Caki2 (cell line): ENCODE data around the gene TMED4. TPM values are rescaled to one million over a fixed set of nuclear protein-coding genes. Genes with fewer than 3 reads are reported as not detected.
"Not testable (repeated sequence)": the region's sequence is repeated elsewhere in the genome, so short reads cannot be mapped to it uniquely, and the experiment has no call there.

Experiments
- DNase-seq: peaks from one replicate; pipeline ENCODE4 v3.0.0-alpha.2; 2015; ENCODE audit warnings: low read depth
- in situ Hi-C: cut with HindIII; loops from 2 replicates; pipeline ENCODE4 v1.10.0; 2016; ENCODE audit warnings: low sequenced_read_pairs, low pct_unique_long_range_greater_than_20kb, mixed read lengths
- total RNA-seq: library from RNA; depleted of rRNA; stranded (reverse); fragments of >200 nt; shearing (Covaris generic); gene quantifications from 2 replicates; pipeline ENCODE4 v1.2.3, GENCODE V29; 2014; ENCODE audit warnings: low replicate concordance

TMED4 gene
- total RNA-seq, 1 experiment from 2014 or later: 317 TPM

- in situ Hi-C loops: no loop called here
- no peak for DNase-seq
Measured at GRCh38 chr7:44574287-44574872, 7.7 kb downstream of the TMED4 start.

- peak; percentile 88 for DNase-seq
Measured at GRCh38 chr7:44573464-44574286, 8.4 kb downstream of the TMED4 start, which contains the start of gene DDX56. DDX56 (minus strand) TSS chr7:44573908; CDS start chr7:44573895, 13 bp downstream.

DNA sequence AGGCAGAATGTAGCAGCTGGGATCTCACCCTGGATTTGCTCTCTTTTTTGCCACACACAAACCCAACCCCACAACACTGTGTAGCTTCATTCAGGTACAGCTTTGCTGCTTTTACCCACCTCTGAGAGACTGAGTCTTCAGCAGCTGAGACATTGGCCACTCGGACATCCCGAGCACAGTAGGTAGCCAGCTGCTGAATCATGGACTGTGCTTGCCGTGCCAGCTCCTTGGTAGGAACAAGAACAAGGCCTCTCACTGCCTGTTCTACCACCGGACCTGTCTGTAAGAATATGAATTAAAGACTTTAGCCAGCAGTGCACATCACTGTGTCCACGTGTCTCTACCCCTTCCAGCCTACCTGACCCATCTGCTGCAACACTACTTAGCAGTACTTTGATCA lies 9.3 kb downstream of the TMED4 start:
- no peak for DNase-seq
- in situ Hi-C loops: no loop called here

More at GRCh38 chr7:44573464-44574286, 8.4 kb downstream of the TMED4 start, which contains the start of gene DDX56:
- in situ Hi-C loops: no loop called here

- in situ Hi-C loops: no loop called here
- DNase-seq: no peak
Measured at GRCh38 chr7:44569959-44570358, 12.1 kb downstream of the TMED4 start.

- DNase-seq: no peak
- in situ Hi-C loops: no loop called here
Measured at GRCh38 chr7:44568771-44569560, 13.1 kb downstream of the TMED4 start.

- DNase-seq: no peak
- in situ Hi-C loops: no loop called here
Measured at GRCh38 chr7:44567884-44568283, 14.1 kb downstream of the TMED4 start.

DNA sequence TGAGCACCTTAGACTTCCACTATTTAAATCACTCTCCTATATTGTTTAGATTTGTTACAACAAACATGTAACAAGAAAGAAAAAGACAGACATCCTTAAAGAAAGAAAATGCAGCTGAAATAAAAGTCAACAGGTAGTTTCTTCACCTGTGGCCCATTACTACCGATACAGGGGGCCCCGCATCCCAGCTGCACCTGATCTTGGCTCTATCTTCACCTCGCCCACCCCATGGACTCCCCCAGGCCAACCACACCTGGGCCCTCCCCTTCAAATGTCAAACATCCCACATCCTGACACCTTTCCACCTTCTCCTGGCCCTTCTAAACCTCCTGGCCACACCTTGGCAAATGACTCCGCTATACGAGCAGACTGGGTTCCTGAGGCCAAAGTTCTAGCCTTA lies 15.4 kb downstream of the TMED4 start:
- DNase-seq: no peak
- in situ Hi-C loops: no loop called here

GRCh38 chr7:44565795-44566559 lies 16.1 kb downstream of the TMED4 start:
- no peak for DNase-seq
- in situ Hi-C loops: no loop called here

DNA sequence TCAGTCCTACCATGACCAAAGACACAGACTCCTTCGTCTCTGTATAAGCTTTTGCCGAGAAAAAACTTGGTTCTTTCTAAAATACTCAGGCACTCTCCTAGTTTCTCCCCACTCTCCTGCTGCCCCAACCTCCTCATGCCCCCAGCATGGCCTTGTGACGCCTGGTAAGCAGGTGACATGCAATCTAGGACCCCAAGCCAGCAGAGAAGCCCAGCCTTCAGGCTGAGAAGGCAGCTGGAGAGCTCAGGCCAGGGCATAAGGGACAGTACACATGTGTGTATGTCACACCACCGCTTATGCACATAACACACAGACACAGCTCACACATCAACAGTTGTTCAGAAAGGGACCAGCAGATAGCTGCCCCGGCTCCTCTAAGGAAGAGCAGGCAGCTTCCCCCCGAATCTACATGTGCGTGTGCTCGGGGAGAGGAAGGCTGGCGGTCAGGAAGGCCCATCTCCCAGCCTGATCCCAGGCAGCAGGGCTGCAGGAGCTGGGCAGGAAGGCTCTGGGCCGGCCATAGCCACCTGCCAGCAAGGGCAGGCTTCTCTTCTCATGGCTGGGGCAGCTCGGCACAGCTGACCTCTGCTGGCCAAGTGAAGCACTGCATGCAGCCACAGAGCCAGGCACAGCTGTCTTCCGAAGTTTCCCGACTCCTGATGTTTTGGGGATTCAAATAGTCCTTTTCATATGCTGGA lies 16.8 kb downstream of the TMED4 start:
- in situ Hi-C loops: no loop called here

GRCh38 chr7:44564606-44565005 lies 17.4 kb downstream of the TMED4 start:
- DNase-seq: no peak
- in situ Hi-C loops: no loop called here

More for the DNA sequence above, 16.8 kb downstream of the TMED4 start:
- DNase-seq: peak; percentile 55

GRCh38 chr7:44563171-44563679 lies 18.8 kb downstream of the TMED4 start:
- no peak for DNase-seq
- in situ Hi-C loops: no loop called here

- in situ Hi-C loops, DNase-seq: not testable (repeated sequence)
Measured at GRCh38 chr7:44562622-44562962, 19.4 kb downstream of the TMED4 start.

DNA sequence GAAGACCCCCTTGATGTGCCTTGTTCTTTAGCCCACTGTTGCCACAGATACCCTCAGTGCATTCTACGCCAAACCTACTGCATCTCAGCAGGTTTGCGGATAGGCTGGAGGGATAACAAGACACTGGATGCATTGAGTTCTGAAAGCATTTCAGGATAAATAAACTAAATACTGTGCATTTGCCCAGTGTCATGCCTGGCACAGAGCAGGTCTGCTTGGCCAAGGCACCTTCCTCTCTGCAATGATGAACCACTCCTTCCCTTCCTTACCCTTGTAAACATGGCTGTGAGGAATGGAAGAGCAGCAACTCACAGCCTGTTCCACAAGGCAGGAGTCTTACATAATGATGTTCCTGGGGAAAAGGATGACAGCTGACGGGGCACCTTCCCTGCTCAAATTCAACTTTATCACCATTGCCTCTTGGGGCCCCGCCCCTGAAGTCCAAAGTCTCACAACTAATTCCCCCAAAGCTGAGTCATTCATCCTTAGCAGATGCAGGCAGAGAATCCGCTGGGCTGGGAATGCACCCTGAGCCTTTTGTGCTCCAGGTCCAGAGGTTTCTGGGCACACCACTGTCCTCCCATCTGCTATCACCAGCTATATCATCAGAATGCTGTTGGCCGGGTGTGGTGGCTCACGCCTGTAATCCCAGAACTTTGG lies 19.9 kb downstream of the TMED4 start:
- DNase-seq: peak; percentile 80
- in situ Hi-C loops: no loop called here

DNA sequence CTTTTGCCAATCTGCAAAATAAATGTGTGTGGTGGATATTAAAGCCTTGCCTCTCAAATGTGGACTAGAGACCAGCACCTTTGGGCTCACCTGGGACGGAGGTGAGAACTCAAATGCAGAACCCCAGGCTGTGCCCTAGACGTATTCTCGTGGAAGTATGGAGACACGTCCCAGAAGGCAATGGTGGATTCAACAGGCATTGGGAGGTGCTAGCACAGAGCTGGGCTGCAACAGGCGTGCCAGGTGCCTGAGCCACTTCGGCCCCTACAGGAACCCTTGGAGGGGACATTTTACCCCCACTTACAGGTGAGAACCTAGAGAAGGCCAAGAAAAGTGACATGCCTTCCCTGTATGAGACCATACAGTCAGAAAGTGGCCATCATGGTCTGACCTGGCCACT lies 20.6 kb downstream of the TMED4 start:
- no peak for DNase-seq
- in situ Hi-C loops: no loop called here

GRCh38 chr7:44559485-44559884 lies 22.5 kb downstream of the TMED4 start:
- DNase-seq: no peak
- in situ Hi-C loops: no loop called here

- DNase-seq: no peak
- in situ Hi-C loops: no loop called here
Measured at GRCh38 chr7:44557485-44557884, 24.5 kb downstream of the TMED4 start.

- DNase-seq: no peak
- in situ Hi-C loops: no loop called here
Measured at GRCh38 chr7:44555350-44555749, 26.7 kb downstream of the TMED4 start.
